GM18858 (cell line): ENCODE data around the gene USP17L26.
"Not testable (repeated sequence)": the region's sequence is repeated elsewhere in the genome, so short reads cannot be mapped to it uniquely, and the experiment has no call there.

Source experiments
- ATAC-seq: cut with Tn5 transposase; IDR thresholded peaks from one replicate; pipeline ENCODE4 v1.9.1; 2021; ENCODE audit not compliant: unreplicated experiment

Gene USP17L26

GRCh38 chr4:9334358-9334757, at the start of gene USP17L26:
USP17L26 (plus strand) TSS chr4:9334658; CDS start chr4:9334658, 0 bp downstream.
- not testable (repeated sequence) for ATAC-seq

DNA sequence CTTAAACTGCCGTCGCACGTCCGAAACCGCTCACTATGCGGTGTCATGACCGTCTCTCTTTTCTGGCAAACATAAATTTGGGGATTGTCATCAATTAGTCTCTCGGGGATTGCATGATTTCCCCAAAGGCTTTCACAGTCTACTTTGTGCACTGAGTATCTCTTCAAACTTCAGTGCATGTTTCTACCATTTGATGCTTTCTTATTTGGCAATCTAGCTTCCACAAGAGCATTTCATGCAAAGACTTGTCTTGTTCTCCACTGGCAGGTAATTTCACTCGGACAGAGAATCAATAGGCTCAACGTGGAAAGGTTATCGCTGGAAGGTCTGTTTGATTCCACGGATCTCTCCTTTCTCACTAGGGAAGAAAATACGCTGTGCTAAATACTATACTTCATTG, 10.3 kb upstream of the USP17L26 start:
- ATAC-seq: not testable (repeated sequence)

- not testable (repeated sequence) for ATAC-seq
Measured at GRCh38 chr4:9324865-9325264, 9.6 kb upstream of the USP17L26 start, which contains the start of gene USP17L24. USP17L24 (plus strand) TSS chr4:9325165; CDS start chr4:9325165, 0 bp downstream.

DNA sequence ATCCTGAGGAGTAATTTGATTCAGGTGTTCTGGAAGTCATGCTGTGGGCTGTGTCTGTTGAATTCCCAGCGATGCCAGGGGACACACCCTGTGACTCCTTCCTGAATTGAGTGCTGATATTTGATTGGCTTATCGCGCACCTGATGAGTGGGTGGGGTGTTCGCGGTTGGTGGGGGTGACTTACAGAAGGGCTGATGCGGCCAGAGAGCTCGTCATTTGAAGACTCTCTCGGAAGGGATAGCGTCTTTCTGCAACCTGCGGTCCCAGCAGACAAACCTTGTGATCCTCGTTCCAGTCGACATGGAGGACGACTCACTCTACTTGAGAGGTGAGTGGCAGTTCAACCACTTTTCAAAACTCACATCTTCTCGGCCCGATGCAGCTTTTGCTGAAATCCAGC, 4.8 kb upstream of the USP17L26 start, which contains the start of gene USP17L25:
USP17L25 (plus strand) TSS at position 301 of the 400 bp plus-strand sequence; CDS start at position 301, 0 bp downstream.
- ATAC-seq: not testable (repeated sequence)

DNA sequence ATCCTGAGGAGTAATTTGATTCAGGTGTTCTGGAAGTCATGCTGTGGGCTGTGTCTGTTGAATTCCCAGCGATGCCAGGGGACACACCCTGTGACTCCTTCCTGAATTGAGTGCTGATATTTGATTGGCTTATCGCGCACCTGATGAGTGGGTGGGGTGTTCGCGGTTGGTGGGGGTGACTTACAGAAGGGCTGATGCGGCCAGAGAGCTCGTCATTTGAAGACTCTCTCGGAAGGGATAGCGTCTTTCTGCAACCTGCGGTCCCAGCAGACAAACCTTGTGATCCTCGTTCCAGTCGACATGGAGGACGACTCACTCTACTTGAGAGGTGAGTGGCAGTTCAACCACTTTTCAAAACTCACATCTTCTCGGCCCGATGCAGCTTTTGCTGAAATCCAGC, 4.6 kb downstream of the USP17L26 start, which contains the start of gene USP17L5:
USP17L5 (plus strand) TSS at position 301 of the 400 bp plus-strand sequence; CDS start at position 301, 0 bp downstream.
- ATAC-seq: not testable (repeated sequence)

GRCh38 chr4:9343848-9344247, 9.4 kb downstream of the USP17L26 start, which contains the start of gene USP17L27:
USP17L27 (plus strand) TSS chr4:9344148; CDS start chr4:9344148, 0 bp downstream.
- not testable (repeated sequence) for ATAC-seq

- not testable (repeated sequence) for ATAC-seq
Measured at GRCh38 chr4:9348593-9348992, 14.1 kb downstream of the USP17L26 start, which contains the start of gene USP17L28. USP17L28 (plus strand) TSS chr4:9348893; CDS start chr4:9348893, 0 bp downstream.

DNA sequence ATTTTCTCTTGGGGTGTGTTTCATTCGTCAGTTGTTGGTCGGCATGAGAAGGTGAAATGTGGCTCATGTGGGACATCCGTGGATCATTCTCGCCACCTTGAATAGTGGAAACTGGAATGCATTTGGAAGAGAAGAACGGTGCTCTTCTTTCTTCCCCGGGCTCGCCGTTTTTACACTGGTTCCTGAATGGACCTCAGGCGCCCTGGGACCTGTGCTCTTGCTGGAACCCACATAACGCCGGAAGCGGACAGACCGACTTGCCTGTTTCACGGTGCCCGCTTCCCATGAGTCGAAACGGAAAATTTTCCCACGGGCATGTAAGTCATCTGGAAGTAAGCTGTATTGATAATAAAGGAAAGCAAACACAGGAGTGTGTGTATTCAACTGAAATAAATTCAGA, 16.4 kb downstream of the USP17L26 start:
- not testable (repeated sequence) for ATAC-seq

DNA sequence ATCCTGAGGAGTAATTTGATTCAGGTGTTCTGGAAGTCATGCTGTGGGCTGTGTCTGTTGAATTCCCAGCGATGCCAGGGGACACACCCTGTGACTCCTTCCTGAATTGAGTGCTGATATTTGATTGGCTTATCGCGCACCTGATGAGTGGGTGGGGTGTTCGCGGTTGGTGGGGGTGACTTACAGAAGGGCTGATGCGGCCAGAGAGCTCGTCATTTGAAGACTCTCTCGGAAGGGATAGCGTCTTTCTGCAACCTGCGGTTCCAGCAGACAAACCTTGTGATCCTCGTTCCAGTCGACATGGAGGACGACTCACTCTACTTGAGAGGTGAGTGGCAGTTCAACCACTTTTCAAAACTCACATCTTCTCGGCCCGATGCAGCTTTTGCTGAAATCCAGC, 18.9 kb downstream of the USP17L26 start, which contains the start of gene USP17L29:
USP17L29 (plus strand) TSS at position 301 of the 400 bp plus-strand sequence; CDS start at position 301, 0 bp downstream.
- ATAC-seq: not testable (repeated sequence)

DNA sequence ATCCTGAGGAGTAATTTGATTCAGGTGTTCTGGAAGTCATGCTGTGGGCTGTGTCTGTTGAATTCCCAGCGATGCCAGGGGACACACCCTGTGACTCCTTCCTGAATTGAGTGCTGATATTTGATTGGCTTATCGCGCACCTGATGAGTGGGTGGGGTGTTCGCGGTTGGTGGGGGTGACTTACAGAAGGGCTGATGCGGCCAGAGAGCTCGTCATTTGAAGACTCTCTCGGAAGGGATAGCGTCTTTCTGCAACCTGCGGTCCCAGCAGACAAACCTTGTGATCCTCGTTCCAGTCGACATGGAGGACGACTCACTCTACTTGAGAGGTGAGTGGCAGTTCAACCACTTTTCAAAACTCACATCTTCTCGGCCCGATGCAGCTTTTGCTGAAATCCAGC, 28.4 kb downstream of the USP17L26 start, which contains the start of gene USP17L30:
USP17L30 (plus strand) TSS at position 301 of the 400 bp plus-strand sequence; CDS start at position 301, 0 bp downstream.
- ATAC-seq: not testable (repeated sequence)

DNA sequence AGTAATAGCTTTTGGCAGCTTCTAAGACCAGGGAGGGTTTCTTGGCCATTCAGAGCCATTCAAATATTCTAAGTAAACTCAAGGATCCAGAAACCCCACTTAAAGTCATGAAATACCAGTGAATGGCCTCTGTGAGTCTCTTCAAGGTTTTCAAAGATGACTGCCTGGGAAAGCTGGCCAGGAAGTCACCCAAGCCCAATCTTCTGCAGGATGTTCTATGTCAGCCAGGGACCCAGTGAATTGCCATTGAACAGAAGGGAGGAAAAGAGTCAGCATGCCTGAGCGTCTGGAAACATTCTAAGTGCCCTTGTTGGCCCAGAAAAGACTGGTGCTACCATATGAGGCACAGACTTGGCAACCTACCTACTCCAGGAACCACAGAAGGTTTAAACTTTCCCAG, 45.4 kb downstream of the USP17L26 start:
- not testable (repeated sequence) for ATAC-seq

DNA sequence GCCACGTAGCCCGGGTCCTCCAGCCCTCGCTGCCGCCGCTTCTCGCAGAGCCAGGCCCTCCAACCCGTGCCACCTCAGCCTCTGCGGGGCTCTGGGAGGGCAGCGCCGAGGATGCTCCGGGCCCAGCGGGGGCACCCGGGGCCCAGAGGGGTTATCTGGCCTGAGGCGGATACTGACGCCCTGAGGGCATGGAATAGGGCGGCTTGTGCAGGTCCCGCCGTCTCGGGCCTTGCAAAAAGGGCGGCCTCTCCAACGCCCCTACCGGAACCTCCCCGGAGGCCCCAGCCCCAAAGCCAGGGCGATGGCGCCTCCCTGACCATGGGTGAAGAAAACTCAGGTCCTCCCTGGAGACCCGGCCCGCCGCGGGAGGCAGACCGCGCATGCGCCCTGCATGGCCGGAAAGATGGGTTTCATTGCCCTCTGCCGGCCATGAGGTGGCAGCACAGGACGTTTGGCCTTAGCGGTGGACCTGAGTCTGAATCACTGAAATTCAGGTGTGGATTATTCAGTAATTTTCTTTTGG, 46.6 kb downstream of the USP17L26 start:
- not testable (repeated sequence) for ATAC-seq

- no peak for ATAC-seq
Measured at GRCh38 chr4:9384126-9384525, 49.7 kb downstream of the USP17L26 start.
